Activated CD4-positive, alpha-beta memory T cell treated with anti-CD3 and anti-CD28 coated beads, Interleukin-2, amount 10 ng/mL, durations not matched to agents 7 days and 5 days (primary cell): Measurements from ENCODE around the gene CAPN12. TPM values are rescaled to one million over a fixed set of nuclear protein-coding genes. Genes with fewer than 3 reads are reported as not detected.
"Not testable (repeated sequence)": the region's sequence is repeated elsewhere in the genome, so short reads cannot be mapped to it uniquely, and the experiment has no call there.

Experiments used
- CTCF ChIA-PET: fragments of 350-600 bp; sonication (Branson Sonifier 250); formaldehyde crosslinking; loops from one replicate; lab custom pipeline; 2021; ENCODE audit warnings: antibody characterized with exemption, inconsistent platforms; lab: Charles Lee
- POLR2A ChIA-PET: fragments of 350-600 bp; sonication (Branson Sonifier 250); formaldehyde crosslinking; loops from one replicate; lab custom pipeline; 2021; ENCODE audit warnings: antibody characterized with exemption; lab: Charles Lee
- DNase-seq: peaks from one replicate; pipeline ENCODE4 v3.0.0-alpha.2; 2020
- H3K27ac Mint-ChIP-seq: one replicate; pipeline ENCODE4 v1.8.0; 2021; ENCODE audit warnings: mild to moderate bottlenecking, mixed read lengths
- H3K27me3 Mint-ChIP-seq: one replicate; pipeline ENCODE4 v1.8.0; 2021; ENCODE audit warnings: mixed read lengths
- H3K36me3 Mint-ChIP-seq: one replicate; pipeline ENCODE4 v1.8.0; 2021; ENCODE audit warnings: low read depth, mixed read lengths
- H3K4me1 Mint-ChIP-seq: one replicate; pipeline ENCODE4 v1.8.0; 2021; ENCODE audit warnings: mixed read lengths
- H3K4me3 Mint-ChIP-seq: one replicate; pipeline ENCODE4 v1.8.0; 2021; ENCODE audit warnings: mild to moderate bottlenecking, mixed read lengths
- H3K9me3 Mint-ChIP-seq: one replicate; pipeline ENCODE4 v1.8.0; 2021; ENCODE audit warnings: mixed read lengths
- total RNA-seq, 2 experiments: library from RNA; stranded (reverse); gene quantifications; one replicate each; pipeline ENCODE4 v1.2.3, GENCODE V29; 2021

Gene CAPN12
- total RNA-seq, 2 experiments from 2014 or later, result 22.9 to 24.9 TPM

GRCh38 chr19:38766276-38767047, 22.2 kb upstream of the CAPN12 start:
- peaks cover 12% of the 10 kb centered on the region for H3K4me1 Mint-ChIP-seq
- no peak overlapping the region for H3K4me3 Mint-ChIP-seq
- H3K27me3 Mint-ChIP-seq, result peaks cover 2% of the 10 kb centered on the region
- no peaks in the 10 kb centered on the region for H3K36me3 Mint-ChIP-seq
- ChIA-PET POLR2A (no interaction called here), CTCF (no interaction called here)
- H3K9me3 Mint-ChIP-seq, result no peaks in the 10 kb centered on the region
- no peak overlapping the region for H3K27ac Mint-ChIP-seq
- DNase-seq, result no peak

GRCh38 chr19:38765214-38765613, 20.9 kb upstream of the CAPN12 start:
- Mint-ChIP-seq H3K36me3 (no peaks in the 10 kb centered on the region), H3K9me3 (no peaks in the 10 kb centered on the region), H3K27ac (no peak overlapping the region), H3K4me1 (peaks cover 12% of the 10 kb centered on the region), H3K4me3 (no peak overlapping the region), H3K27me3 (peaks cover 2% of the 10 kb centered on the region)
- CTCF ChIA-PET, result interaction anchor here (0.7 kb wide), 3 partner anchors 24 to 569 kb away, joined by 3 to 4 read pairs (median 3); no protein-coding TSS in a partner anchor
- DNase-seq, result no peak
- POLR2A ChIA-PET, result no interaction called here

GRCh38 chr19:38763795-38764220, 19.5 kb upstream of the CAPN12 start:
- no peak for DNase-seq
- Mint-ChIP-seq H3K36me3 (no peaks in the 10 kb centered on the region), H3K27ac (no peak overlapping the region), H3K4me3 (no peak overlapping the region), H3K9me3 (no peaks in the 10 kb centered on the region), H3K4me1 (peaks cover 2% of the 10 kb centered on the region), H3K27me3 (peaks cover 2% of the 10 kb centered on the region)
- ChIA-PET CTCF (interaction anchor here (0.5 kb wide), 1 partner anchor 185 kb away, joined by 3 read pairs; no protein-coding TSS in a partner anchor), POLR2A (no interaction called here)

DNA sequence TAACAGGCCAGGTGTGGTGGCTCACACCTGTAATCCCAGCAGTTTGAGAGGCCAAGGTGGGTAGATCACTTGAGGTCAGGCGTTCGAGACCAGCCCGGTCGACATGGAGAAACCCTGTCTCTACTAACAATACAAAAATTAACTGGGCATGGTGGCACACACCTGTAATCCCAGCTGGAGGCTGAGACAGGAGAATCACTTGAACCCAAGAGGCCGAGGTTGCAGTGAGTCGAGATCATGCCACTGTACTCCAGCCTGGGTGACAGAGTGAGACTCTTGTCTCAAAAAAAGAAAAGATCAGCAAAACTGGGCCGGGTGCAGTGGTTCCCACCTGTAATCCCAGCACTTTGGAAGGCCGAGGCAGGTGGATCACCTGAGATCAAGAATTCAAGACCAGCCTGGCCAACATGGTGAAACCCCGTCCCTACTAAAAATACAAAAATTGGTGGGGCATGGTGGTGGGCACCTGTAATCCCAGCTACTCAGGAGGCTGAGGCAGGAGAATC, 17.7 kb upstream of the CAPN12 start:
- CTCF ChIA-PET, result interaction anchor here (0.6 to 2.4 kb wide), 4 partner anchors 8 to 169 kb away, joined by 3 to 11 read pairs (median 5); partner anchors contain the start of genes MRPS12 and SARS2

GRCh38 chr19:38760805-38761517, 16.7 kb upstream of the CAPN12 start:
- DNase-seq, H3K4me3 Mint-ChIP-seq, H3K36me3 Mint-ChIP-seq, H3K27ac Mint-ChIP-seq, H3K4me1 Mint-ChIP-seq, POLR2A ChIA-PET, H3K27me3 Mint-ChIP-seq, H3K9me3 Mint-ChIP-seq: not testable (repeated sequence)
- CTCF ChIA-PET, result interaction anchor here (0.6 to 2.4 kb wide), 6 partner anchors 9 to 685 kb away, joined by 3 to 11 read pairs (median 4); partner anchors contain the start of genes MRPS12 and SARS2

More for the DNA sequence above, 17.7 kb upstream of the CAPN12 start:
- H3K36me3 Mint-ChIP-seq, H3K4me1 Mint-ChIP-seq, H3K9me3 Mint-ChIP-seq, H3K27me3 Mint-ChIP-seq, H3K27ac Mint-ChIP-seq, DNase-seq, POLR2A ChIA-PET, H3K4me3 Mint-ChIP-seq: not testable (repeated sequence)

GRCh38 chr19:38759590-38760003, 15.3 kb upstream of the CAPN12 start:
- Mint-ChIP-seq H3K9me3 (no peaks in the 10 kb centered on the region), H3K27ac (no peak overlapping the region), H3K4me3 (no peak overlapping the region), H3K4me1 (no peaks in the 10 kb centered on the region), H3K27me3 (peaks cover 2% of the 10 kb centered on the region), H3K36me3 (no peaks in the 10 kb centered on the region)
- CTCF ChIA-PET, result interaction anchor here (2.4 kb wide), 1 partner anchor 10 kb away, joined by 11 read pairs; no protein-coding TSS in a partner anchor
- POLR2A ChIA-PET, result interaction anchor here (1.5 kb wide), 1 partner anchor 10 kb away, joined by 3 read pairs; no protein-coding TSS in a partner anchor
- DNase-seq, result no peak

DNA sequence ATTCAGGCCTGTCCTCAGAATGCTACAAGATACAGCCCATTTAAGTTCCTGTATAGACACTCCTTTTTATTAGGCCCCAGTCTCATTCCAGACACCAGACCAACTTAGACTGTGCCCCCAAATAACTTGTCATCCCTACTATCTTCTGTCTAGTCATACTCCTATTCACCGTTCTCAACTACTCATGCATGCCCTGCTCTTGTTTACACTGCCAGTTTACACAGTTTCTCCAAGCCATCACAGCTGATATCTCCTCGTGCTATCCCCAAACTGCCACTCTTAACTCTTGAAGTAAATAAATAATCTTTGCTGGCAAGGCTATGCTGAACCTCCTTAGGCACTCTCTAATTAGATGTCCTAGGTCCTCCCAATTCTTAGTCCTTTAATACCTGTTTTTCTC, 9.9 kb upstream of the CAPN12 start:
- H3K9me3 Mint-ChIP-seq, DNase-seq, H3K4me1 Mint-ChIP-seq, POLR2A ChIA-PET, H3K4me3 Mint-ChIP-seq, H3K36me3 Mint-ChIP-seq, H3K27ac Mint-ChIP-seq: not testable (repeated sequence)
- CTCF ChIA-PET, result interaction anchor here (0.7 kb wide), 1 partner anchor 100 kb away, joined by 3 read pairs; no protein-coding TSS in a partner anchor
- H3K27me3 Mint-ChIP-seq, result peaks cover 12% of the 10 kb centered on the region

GRCh38 chr19:38753783-38754182, 9.5 kb upstream of the CAPN12 start:
- DNase-seq, H3K4me3 Mint-ChIP-seq, H3K27ac Mint-ChIP-seq, POLR2A ChIA-PET, H3K4me1 Mint-ChIP-seq, H3K9me3 Mint-ChIP-seq, H3K36me3 Mint-ChIP-seq: not testable (repeated sequence)
- CTCF ChIA-PET, result interaction anchor here (0.7 kb wide), 1 partner anchor 100 kb away, joined by 3 read pairs; no protein-coding TSS in a partner anchor
- H3K27me3 Mint-ChIP-seq, result peaks cover 12% of the 10 kb centered on the region

GRCh38 chr19:38745316-38745715, 1.0 kb upstream of the CAPN12 start:
- H3K27me3 Mint-ChIP-seq, result peaks cover 2% of the 10 kb centered on the region
- no peaks in the 10 kb centered on the region for H3K36me3 Mint-ChIP-seq
- DNase-seq, result no peak
- ChIA-PET POLR2A (no interaction called here), CTCF (interaction anchor here (1.3 to 1.4 kb wide), 2 partner anchors 10 to 185 kb away, joined by 3 to 4 read pairs; partner anchors contain the start of genes MRPS12 and SARS2)
- H3K4me1 Mint-ChIP-seq, result peaks cover 5% of the 10 kb centered on the region
- H3K9me3 Mint-ChIP-seq, result no peaks in the 10 kb centered on the region
- H3K4me3 Mint-ChIP-seq, result no peak overlapping the region
- no peak overlapping the region for H3K27ac Mint-ChIP-seq

- no peak for DNase-seq
- Mint-ChIP-seq H3K27ac (no peak overlapping the region), H3K4me3 (no peak overlapping the region), H3K27me3 (no peaks in the 10 kb centered on the region), H3K36me3 (no peaks in the 10 kb centered on the region), H3K9me3 (no peaks in the 10 kb centered on the region), H3K4me1 (peaks cover 10% of the 10 kb centered on the region)
- CTCF ChIA-PET, result interaction anchor here (1.3 to 1.4 kb wide), 2 partner anchors 10 to 186 kb away, joined by 3 to 4 read pairs; partner anchors contain the start of genes MRPS12 and SARS2
- POLR2A ChIA-PET, result no interaction called here
These were observed 600 bp upstream of the CAPN12 start for GRCh38 chr19:38744874-38745273.

DNA sequence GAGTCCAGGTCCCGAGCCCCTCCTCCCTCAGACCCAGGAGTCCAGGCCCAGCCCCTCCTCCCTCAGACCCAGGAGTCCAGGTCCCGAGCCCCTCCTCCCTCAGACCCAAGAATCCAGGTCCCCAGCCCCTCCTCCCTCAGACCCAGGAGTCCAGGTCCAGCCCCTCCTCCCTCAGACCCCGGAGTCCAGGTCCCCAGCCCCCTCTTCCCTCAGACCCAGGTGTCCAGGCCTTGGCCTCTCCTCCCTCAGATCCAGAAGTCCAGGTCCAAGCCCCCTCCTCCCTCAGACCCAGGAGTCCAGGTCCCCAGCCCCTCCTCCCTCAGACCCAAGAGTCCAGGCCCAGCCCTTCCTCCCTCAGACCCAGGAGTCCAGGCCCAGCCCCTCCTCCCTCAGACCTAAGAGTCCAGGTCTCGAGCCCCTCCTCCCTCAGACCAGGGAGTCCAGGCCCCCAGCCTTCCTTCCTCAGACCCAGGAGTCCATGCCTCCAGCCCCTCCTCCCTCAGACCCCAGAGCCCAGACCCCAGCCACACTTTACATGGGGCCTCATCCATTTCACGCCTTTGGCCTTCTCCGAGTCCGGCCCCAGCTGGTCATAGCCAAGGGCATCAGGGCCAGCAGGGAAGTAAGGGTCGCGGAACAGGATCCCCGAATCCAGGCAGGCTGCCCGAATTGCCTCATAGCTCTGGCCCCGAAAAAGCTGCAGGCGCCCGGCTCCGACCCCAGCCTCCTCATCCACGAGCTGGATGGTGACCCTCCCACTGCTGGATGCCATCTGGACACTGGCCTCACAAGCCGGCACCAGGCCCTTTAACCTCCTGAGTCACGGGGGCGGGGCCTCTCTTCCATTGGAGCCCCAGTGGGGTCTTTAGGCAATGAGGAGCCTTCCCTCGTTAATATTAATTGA, 628 bp downstream of the CAPN12 start:
- no peak overlapping the region for H3K4me3 Mint-ChIP-seq
- ChIA-PET POLR2A (no interaction called here), CTCF (interaction anchor here (1.3 to 1.4 kb wide), 2 partner anchors 9 to 187 kb away, joined by 3 to 4 read pairs; partner anchors contain the start of genes MRPS12 and SARS2)
- no peaks in the 10 kb centered on the region for H3K27me3 Mint-ChIP-seq
- no peak for DNase-seq
- H3K27ac Mint-ChIP-seq, result no peak overlapping the region
- H3K9me3 Mint-ChIP-seq, result no peaks in the 10 kb centered on the region
- no peaks in the 10 kb centered on the region for H3K36me3 Mint-ChIP-seq
- peaks cover 19% of the 10 kb centered on the region for H3K4me1 Mint-ChIP-seq

- peaks cover under 1% of the 10 kb centered on the region for H3K27me3 Mint-ChIP-seq
- ChIA-PET CTCF (no interaction called here), POLR2A (no interaction called here)
- H3K4me3 Mint-ChIP-seq, result no peak overlapping the region
- peaks cover 23% of the 10 kb centered on the region for H3K4me1 Mint-ChIP-seq
- H3K9me3 Mint-ChIP-seq, result no peaks in the 10 kb centered on the region
- DNase-seq, result no peak
- H3K27ac Mint-ChIP-seq, result no peak overlapping the region
- H3K36me3 Mint-ChIP-seq, result no peaks in the 10 kb centered on the region
These were observed 1.4 kb downstream of the CAPN12 start for GRCh38 chr19:38742906-38743305.
